Fibroblast of lung (primary cell): Measurements from ENCODE around the gene MYH10.

Experiments
- CTCF ChIP-seq, 2 donors: IDR thresholded peaks in 1 of 2; conservative IDR thresholded peaks in 1 of 2; 1 replicate in 1 of 2; 2 replicates in 1 of 2; pipeline ENCODE4 v1.5.1; 2011 to 2012; ENCODE audit warnings: low read length in 2 of 2, control low read depth in 1 of 2, inconsistent platforms in 1 of 2, low read depth in 1 of 2, mild to moderate bottlenecking in 1 of 2
- EZH2 ChIP-seq: IDR thresholded peaks from 2 replicates; pipeline ENCODE4 v1.5.1; 2012; ENCODE audit warnings: low read length, control low read depth, mild to moderate bottlenecking; ENCODE audit errors: missing control alignments

- TF ChIP-seq CTCF (conservative IDR thresholded peaks at IDR 0.05 in 1 of 2, IDR thresholded peaks at IDR 0.05 in 1 of 2; ENCODE audit: low read depth in 1 of 2, low read length in 2 of 2) = no peak
- no peak for TF ChIP-seq EZH2
Observed at GRCh38 chr17:8481089-8481488, 149.4 kb downstream of the MYH10 start.
